IPS-20b (cell line): ENCODE data around the gene AKNA.

Source experiments
- H3K27ac ChIP-seq: one replicate; pipeline ENCODE4 v1.5.1; 2013; ENCODE audit warnings: low read length
- H3K27me3 ChIP-seq: 2 replicates; pipeline ENCODE4 v1.6.1; 2013; ENCODE audit warnings: mild to moderate bottlenecking, low read length, inconsistent platforms; ENCODE audit not compliant: insufficient read depth
- H3K36me3 ChIP-seq: 2 replicates; pipeline ENCODE4 v1.6.1; 2013; ENCODE audit warnings: low read depth, mild to moderate bottlenecking, inconsistent platforms, low read length, moderate library complexity; ENCODE audit not compliant: insufficient read depth
- H3K4me1 ChIP-seq: 2 replicates; pipeline ENCODE4 v1.6.1; 2013; ENCODE audit warnings: mild to moderate bottlenecking, control low read depth, inconsistent platforms, low read length, moderate library complexity; ENCODE audit not compliant: insufficient read depth
- H3K4me3 ChIP-seq: 2 replicates; pipeline ENCODE4 v1.5.1; 2013; ENCODE audit warnings: mild to moderate bottlenecking, low read length, inconsistent platforms
- H3K9ac ChIP-seq: 2 replicates; pipeline ENCODE4 v1.6.1; 2013; ENCODE audit warnings: low read depth, mild to moderate bottlenecking, inconsistent platforms, low read length, moderate library complexity
- H3K9me3 ChIP-seq: 2 replicates; pipeline ENCODE4 v1.6.1; 2013; ENCODE audit warnings: mild to moderate bottlenecking, low read depth, low read length, inconsistent platforms; ENCODE audit not compliant: insufficient read depth

The AKNA gene

DNA sequence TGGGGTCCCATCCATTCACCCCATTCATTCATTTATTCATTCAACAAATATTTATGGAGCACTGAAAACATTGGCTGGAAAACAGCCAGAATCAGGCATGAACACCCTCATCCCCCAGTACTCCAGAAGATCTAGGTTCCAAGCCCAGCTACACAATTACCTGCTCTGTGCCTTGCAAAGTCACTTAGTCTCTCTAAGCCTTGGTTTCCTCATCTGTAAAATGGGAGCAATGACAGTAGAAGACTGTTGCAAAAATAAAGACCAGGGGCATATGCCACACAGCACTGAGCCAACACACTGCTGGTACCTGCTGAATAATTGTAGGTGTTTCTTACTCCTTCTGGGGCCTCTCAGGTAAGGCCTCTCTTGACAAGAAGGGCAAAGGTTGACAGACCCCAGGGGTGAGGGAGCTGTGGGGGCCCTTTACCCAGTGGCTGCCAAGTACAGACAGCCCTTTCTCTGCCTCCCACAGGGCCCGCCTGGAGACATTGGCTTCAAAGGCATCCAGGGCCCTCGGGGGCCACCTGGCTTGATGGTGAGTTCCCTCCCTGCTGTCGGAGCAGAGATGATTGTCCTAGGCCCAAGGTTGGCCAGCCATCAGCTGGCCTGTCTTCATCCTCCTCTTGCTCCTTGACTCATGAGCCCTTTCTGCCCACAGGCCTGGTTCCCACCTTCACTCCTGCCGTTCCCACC lies 87.5 kb downstream of the AKNA start:
- no peak overlapping the region for H3K9ac ChIP-seq
- no peaks in the 10 kb centered on the region for H3K27me3 ChIP-seq
- no peak overlapping the region for H3K27ac ChIP-seq
- H3K36me3 ChIP-seq = peaks cover 29% of the 10 kb centered on the region
- no peaks in the 10 kb centered on the region for H3K4me1 ChIP-seq
- H3K4me3 ChIP-seq = no peak overlapping the region
- peaks cover 5% of the 10 kb centered on the region; the same call in 1 of the 2 replicates for H3K9me3 ChIP-seq

DNA sequence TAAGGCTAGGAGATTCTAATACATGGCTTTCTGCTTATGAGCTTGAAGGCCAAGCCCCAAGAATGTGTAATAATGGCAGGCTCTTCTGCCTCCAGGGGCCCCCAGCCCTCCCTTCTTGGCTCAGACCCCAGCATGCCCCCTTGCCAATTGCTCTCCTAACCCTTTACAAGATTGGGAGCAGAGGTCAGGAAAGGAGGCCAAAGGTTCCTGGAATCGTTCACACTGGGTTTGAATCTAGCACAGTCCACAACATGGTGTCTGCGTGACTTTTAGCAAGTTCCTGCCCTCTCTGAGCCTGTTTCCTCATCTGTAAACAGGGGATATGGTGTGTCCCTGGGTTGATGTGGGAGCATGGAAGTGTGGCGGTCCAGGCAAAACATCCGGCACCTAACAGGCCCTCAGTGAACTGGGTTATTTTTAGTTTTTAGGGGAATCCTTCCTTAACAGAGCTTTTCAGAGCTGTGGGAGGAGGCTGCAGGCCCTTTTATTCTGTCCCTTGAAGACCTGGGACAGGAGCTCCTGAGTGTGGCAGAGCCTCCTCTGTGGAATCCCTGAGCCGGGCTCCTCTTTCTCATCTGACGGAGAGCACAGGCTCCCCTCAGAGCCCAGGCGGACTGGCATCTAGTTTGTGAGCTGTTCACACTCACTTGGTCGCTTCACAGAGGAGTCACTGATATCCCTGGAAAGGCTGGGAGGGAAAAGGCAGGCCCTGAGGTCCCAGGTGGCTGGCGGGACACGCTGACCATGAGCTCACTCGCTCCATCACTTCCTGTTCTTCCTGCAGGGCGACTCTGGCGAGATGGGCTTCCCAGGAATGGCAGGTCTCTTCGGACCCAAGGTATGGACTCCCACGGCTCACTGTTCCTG lies 88.3 kb downstream of the AKNA start:
- peaks cover 37% of the 10 kb centered on the region for H3K36me3 ChIP-seq
- no peaks in the 10 kb centered on the region for H3K4me1 ChIP-seq
- no peak overlapping the region for H3K4me3 ChIP-seq
- H3K27ac ChIP-seq = no peak overlapping the region
- H3K27me3 ChIP-seq = no peaks in the 10 kb centered on the region
- H3K9me3 ChIP-seq = peaks cover 13% of the 10 kb centered on the region
- no peak overlapping the region for H3K9ac ChIP-seq

DNA sequence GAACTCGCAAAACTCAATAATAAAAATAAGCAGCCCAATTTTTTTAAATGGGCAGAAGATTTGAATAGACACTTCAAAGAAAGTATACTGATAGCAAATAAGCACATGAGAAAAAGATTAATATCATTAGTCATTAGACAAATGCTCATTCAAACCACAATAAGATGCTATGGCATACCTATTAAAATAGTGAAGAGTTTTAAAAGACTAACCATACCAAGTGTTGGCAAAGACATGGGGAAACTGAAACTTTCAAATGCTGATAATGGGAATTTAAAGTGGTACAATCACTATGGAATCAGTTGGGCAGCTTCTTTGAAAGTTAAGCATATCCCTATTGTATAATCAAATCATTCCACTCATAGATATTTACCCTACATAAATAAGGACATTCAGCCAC lies 91.4 kb downstream of the AKNA start:
- peaks cover 54% of the 10 kb centered on the region for H3K36me3 ChIP-seq

DNA sequence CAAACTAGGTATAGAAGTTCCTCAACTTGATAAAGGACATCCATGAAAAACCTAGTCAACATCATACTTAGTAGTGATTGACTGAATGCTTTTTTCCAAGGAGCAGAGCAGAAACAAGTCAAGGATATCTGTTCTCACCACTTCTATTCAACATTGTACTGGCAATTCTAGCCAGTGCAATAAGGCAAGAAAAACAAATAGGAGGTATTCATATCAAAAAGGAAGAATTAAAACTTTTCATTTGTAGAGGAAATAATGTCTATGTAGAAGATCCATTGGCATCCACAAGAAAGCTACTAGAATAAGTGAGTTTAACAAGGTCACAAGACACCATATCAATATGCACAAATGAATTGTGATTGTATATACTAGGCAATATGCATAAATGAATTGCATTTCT lies 93.1 kb downstream of the AKNA start:
- Histone ChIP-seq H3K27me3 (no peaks in the 10 kb centered on the region), H3K9me3 (peaks cover 16% of the 10 kb centered on the region), H3K36me3 (peaks cover 49% of the 10 kb centered on the region), H3K4me1 (no peaks in the 10 kb centered on the region), H3K27ac (no peak overlapping the region), H3K4me3 (no peak overlapping the region), H3K9ac (no peak overlapping the region)

More for the DNA sequence above, 91.4 kb downstream of the AKNA start:
- H3K27ac ChIP-seq = no peak overlapping the region
- H3K27me3 ChIP-seq = no peaks in the 10 kb centered on the region
- peaks cover 16% of the 10 kb centered on the region for H3K9me3 ChIP-seq
- H3K4me1 ChIP-seq = no peaks in the 10 kb centered on the region
- H3K4me3 ChIP-seq = no peak overlapping the region
- no peak overlapping the region for H3K9ac ChIP-seq

DNA sequence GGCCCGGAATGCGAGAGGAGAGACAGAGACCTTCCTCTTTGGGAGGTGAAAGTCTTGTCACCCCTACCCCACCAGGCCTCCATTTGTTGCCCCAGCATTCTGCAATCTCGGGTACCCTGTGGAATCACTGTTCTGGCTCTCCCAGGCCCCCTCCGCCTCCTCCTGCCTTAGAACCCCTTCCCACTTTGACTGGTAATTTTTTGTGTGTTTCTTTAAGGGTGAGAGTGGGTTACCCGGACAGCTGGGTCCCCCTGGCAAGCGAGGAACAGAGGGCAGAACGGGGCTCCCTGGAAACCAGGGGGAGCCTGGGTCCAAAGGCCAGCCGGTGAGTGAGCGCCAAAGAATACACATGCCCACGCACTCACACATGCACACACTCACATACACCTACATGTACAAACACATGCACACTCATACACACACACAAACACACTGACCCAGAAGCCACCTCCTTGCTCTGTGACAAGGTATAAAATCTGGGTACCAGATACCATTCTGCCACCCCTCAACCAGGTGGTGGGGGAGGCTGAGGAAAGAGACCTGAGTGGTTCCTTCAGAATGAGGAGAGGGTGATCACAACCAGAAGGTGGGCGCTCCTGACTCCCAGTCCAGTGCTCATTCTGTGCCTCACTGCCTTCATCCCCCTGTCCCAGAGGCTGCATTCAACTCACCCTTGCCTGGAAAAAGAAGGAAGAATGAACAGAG lies 95.7 kb downstream of the AKNA start:
- Histone ChIP-seq H3K27me3 (no peaks in the 10 kb centered on the region), H3K4me3 (no peak overlapping the region), H3K4me1 (peaks cover 9% of the 10 kb centered on the region), H3K36me3 (peaks cover 42% of the 10 kb centered on the region), H3K27ac (no peak overlapping the region), H3K9ac (no peak overlapping the region), H3K9me3 (peaks cover 16% of the 10 kb centered on the region)

DNA sequence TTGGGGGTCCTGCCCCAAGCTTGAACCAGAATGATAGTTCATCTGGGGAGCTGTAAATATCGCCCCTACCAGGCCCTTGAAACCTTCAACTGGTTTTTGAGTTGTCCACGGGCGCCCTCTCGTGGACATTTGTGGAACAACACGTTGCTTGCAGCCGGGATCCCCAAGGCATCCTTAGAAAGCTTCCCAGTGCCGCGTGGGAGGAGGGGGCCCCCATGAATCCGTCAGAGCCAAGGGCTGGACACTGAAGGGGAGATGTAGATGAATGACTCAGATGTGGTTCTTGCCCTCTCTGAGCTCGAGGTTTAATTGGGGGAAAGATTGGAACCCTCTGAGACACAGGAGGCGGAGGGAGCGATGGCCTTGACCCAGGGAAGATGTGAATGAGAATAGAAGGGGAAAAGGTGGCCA lies 96.7 kb downstream of the AKNA start:
- Histone ChIP-seq H3K4me3 (no peak overlapping the region), H3K27ac (no peak overlapping the region), H3K27me3 (no peaks in the 10 kb centered on the region), H3K4me1 (peaks cover 9% of the 10 kb centered on the region), H3K9me3 (peaks cover 13% of the 10 kb centered on the region), H3K9ac (no peak overlapping the region), H3K36me3 (peaks cover 36% of the 10 kb centered on the region)

DNA sequence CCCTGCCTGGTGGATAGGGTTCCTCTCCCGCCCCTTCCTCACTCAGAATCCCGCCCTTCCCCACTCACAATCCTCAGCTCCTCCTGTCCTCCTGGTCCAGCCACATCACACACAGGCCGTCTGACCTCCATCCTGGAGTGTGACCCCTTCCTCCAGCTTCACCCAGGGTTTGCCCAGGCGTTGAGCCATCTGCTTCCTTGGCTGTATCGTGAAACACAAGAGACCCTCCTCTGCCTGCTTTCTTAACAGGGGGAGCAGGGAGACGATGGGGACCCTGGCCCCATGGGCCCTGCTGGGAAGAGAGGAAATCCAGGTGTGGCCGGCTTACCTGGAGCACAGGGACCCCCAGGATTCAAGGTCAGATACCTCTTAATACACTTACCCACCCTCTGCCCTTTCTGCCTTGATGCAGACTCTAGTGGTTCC lies 97.2 kb downstream of the AKNA start:
- Histone ChIP-seq H3K4me3 (no peak overlapping the region), H3K36me3 (peaks cover 32% of the 10 kb centered on the region), H3K4me1 (peaks cover 9% of the 10 kb centered on the region), H3K9me3 (peaks cover 13% of the 10 kb centered on the region), H3K27ac (no peak overlapping the region), H3K27me3 (no peaks in the 10 kb centered on the region), H3K9ac (no peak overlapping the region)

DNA sequence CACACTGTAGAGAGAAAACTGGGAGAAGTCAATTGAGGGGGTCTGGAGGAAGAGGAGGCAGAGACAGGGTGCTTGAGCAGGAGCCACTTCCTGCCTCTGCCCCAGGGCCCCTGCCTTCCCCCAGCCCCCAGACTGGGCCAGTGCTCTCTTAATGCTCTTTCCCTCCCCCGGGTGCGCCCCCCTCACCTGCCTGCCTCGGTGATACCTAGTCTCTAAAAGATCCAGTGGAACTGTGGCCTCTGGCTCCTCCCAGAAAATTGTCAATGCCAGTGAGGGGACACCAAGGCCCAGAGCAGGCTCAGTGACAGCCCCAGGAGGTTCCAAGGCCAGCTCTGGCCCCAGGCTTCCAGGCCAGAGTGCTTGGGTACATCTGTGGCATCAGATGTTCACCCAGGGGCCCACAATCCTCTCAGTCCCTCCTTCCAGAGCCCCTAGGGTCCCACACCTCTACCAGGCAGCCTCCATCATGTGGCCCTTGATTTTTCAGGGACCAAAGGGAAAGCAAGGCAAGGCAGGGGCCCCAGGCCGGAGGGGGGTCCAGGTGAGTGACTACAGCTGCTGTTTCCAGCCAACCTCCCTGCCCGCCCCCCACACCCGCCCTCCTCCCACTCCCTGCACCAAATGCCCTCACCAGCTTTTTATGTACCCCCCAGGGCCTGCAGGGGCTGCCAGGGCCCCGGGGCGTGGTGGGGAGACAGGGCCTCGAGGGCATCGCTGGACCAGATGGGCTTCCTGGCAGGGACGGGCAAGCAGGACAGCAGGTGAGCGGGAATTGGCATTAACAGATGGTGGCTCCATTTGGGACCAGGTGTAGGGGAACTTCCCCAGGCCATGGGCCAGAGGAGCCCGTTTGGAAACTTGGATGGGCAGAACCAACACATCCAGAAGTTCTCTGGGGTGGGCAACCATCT lies 98.0 kb downstream of the AKNA start:
- H3K9me3 ChIP-seq = peaks cover 7% of the 10 kb centered on the region
- H3K9ac ChIP-seq = no peak overlapping the region
- peaks cover 9% of the 10 kb centered on the region for H3K4me1 ChIP-seq
- peaks cover 25% of the 10 kb centered on the region for H3K36me3 ChIP-seq
- H3K4me3 ChIP-seq = no peak overlapping the region
- H3K27ac ChIP-seq = no peak overlapping the region
- no peaks in the 10 kb centered on the region for H3K27me3 ChIP-seq

DNA sequence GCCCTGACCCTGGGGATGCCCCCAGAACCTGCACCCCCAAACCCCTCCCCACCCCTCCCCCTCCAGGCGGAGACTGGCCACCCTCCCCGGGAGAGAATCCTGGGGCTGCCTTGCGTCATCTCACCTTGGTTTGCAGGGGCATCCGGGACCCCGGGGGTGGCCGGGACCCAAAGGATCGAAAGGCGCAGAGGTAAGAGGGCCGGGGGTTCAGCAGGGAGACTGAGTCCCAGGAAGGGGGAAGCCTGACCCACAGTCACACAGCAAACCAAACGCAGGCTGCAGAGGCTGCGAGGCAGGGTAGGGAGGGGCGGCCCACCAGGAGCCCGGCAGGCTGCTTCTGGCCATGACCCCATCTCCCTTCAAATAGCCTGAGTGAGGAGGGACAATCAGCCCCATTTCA lies 98.7 kb downstream of the AKNA start:
- no peak overlapping the region for H3K4me3 ChIP-seq

DNA sequence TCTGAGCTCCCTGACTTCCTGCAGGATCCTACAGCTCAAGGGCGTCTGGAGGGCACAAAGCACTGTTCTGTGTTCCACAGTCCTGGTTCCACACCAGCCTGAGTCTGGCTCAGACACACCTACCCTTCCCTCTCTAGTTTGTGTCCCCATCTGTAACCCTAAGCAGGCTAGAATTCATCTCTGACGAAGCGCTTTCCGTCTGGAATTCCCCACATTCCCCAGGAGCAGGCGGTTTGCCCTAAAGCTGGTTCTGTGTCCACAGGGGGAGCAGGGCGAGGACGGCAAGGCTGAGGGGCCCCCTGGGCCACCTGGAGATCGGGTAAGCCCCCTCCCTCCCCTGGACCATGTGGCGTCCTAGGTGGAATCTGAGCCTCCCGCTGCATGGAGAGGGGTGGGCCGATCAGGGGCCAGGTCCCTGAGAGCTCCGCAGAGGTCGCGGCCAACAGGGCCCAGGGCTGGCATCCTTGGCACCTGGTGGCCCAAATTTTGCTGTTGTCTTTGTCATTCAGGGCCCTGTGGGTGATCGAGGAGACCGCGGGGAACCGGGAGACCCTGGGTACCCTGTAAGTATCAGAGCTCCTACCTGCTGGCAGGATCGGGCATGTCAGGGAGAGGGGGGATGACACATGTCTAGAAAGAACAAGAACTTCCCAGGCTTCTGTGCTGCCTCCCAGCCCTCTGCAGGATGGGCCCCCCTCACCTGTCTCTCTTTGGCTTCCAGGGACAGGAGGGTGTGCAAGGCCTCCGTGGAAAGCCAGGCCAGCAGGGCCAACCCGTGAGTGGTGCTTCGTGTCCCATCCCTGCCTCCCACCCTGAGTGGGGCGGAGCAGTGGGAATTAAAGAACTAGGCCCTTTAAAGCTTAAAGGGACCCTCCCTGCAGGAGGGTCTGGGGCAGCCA lies 99.3 kb downstream of the AKNA start:
- H3K9ac ChIP-seq = no peak overlapping the region; the same call in 1 of the 2 replicates
- no peaks in the 10 kb centered on the region for H3K27me3 ChIP-seq
- peaks cover 9% of the 10 kb centered on the region for H3K4me1 ChIP-seq
- H3K9me3 ChIP-seq = no peaks in the 10 kb centered on the region
- no peak overlapping the region for H3K4me3 ChIP-seq
- peaks cover 14% of the 10 kb centered on the region; the same call in 1 of the 2 replicates for H3K36me3 ChIP-seq
- no peak overlapping the region for H3K27ac ChIP-seq

More for the DNA sequence above, 98.7 kb downstream of the AKNA start:
- Histone ChIP-seq H3K36me3 (peaks cover 18% of the 10 kb centered on the region), H3K27me3 (no peaks in the 10 kb centered on the region), H3K4me1 (peaks cover 9% of the 10 kb centered on the region), H3K9ac (no peak overlapping the region), H3K27ac (no peak overlapping the region), H3K9me3 (no peaks in the 10 kb centered on the region; the same call in 1 of the 2 replicates)
